Endothelial cell of umbilical vein (primary cell): ENCODE data around the gene NGFR. TPM values are rescaled to one million over a fixed set of nuclear protein-coding genes. Genes with fewer than 3 reads are reported as not detected.

ENCODE experiments used
- BruUV-seq: library from RNA; stranded (reverse); fragments of 400-500 nt; replicated peaks from 2 replicates; lab custom pipeline; 2021; lab: Mats Ljungman, UMichigan
- CTCF ChIA-PET: fragments of 300-600, 350-600 bp; sonication (Branson Sonifier 250); formaldehyde crosslinking; loops from one replicate; lab custom pipeline; 2021; ENCODE audit warnings: antibody characterized with exemption, inconsistent platforms; lab: Charles Lee
- POLR2A ChIA-PET: fragments of 300-600, 350-600 bp; sonication (Branson Sonifier 250); formaldehyde crosslinking; loops from one replicate; lab custom pipeline; 2021; ENCODE audit warnings: antibody characterized with exemption, inconsistent platforms; lab: Charles Lee
- DNase-seq: peaks from one replicate; pipeline ENCODE4 v3.0.0-alpha.2; 2011; ENCODE audit warnings: low read depth, low spot score
- FAIRE-seq: peaks from 2 replicates; lab custom pipeline; 2011; peaks lifted over from hg19 to GRCh38; lab: Jason Lieb, UNC
- H2AFZ ChIP-seq: 2 replicates; pipeline ENCODE4 v1.6.0; 2012; ENCODE audit warnings: low read depth, low read length, control low read depth, inconsistent platforms
- H3K27ac ChIP-seq: 2 replicates; pipeline ENCODE4 v1.5.1; 2011; ENCODE audit warnings: low read depth, mild to moderate bottlenecking, control low read depth, low read length, moderate library complexity; ENCODE audit not compliant: insufficient read depth
- H3K27me3 ChIP-seq, 2 experiments: 2 replicates each; pipeline versions ENCODE4 v1.6.0 to v1.6.1; 2011; ENCODE audit warnings: low read length in 2 of 2, mixed read lengths in 1 of 2; ENCODE audit not compliant: control insufficient read depth in 2 of 2, insufficient read depth in 2 of 2
- H3K36me3 ChIP-seq, 2 experiments: 2 replicates in 1 of 2; 3 replicates in 1 of 2; pipeline ENCODE4 v1.5.1; 2011; ENCODE audit warnings: low read length in 2 of 2, mild to moderate bottlenecking in 1 of 2, moderate library complexity in 1 of 2; ENCODE audit not compliant: control insufficient read depth in 2 of 2, insufficient read depth in 2 of 2; ENCODE audit errors: extremely low read depth in 1 of 2
- H3K4me1 ChIP-seq: 3 replicates; pipeline ENCODE4 v1.5.1; 2011; ENCODE audit warnings: mild to moderate bottlenecking, low read length; ENCODE audit not compliant: control insufficient read depth, insufficient read depth; ENCODE audit errors: extremely low read depth
- H3K4me2 ChIP-seq: 2 replicates; pipeline ENCODE4 v1.6.1; 2011; ENCODE audit warnings: low read length, control low read depth, mixed read lengths; ENCODE audit not compliant: insufficient read depth
- H3K4me3 ChIP-seq, 3 experiments: fragments of 200-600 bp in 1 of 3; sonication (generic), shearing (Covaris generic) in 1 of 3; replicated peaks in 1 of 3; 2 replicates each; pipeline ENCODE4 v1.5.1; 2011 to 2016; ENCODE audit warnings: control low read depth in 3 of 3, low read length in 3 of 3, mild to moderate bottlenecking in 2 of 3, inconsistent platforms in 1 of 3, low read depth in 1 of 3, moderate library complexity in 1 of 3; ENCODE audit not compliant: insufficient read depth in 1 of 3
- H3K79me2 ChIP-seq: 2 replicates; pipeline ENCODE4 v1.6.0; 2012; ENCODE audit warnings: low read length, inconsistent platforms; ENCODE audit not compliant: control insufficient read depth, insufficient read depth
- H3K9ac ChIP-seq: replicated peaks from 2 replicates; pipeline ENCODE3; 2011; ENCODE audit warnings: low read length, control low read depth; ENCODE audit not compliant: insufficient read depth; ENCODE audit errors: extremely low read depth
- H3K9me1 ChIP-seq: replicated peaks from 3 replicates; pipeline ENCODE4 v1.6.0; 2011; ENCODE audit warnings: mild to moderate bottlenecking, low read length; ENCODE audit not compliant: control insufficient read depth, insufficient read depth; ENCODE audit errors: extremely low read depth
- H3K9me3 ChIP-seq: replicated peaks from 2 replicates; pipeline ENCODE4 v1.5.1; 2012; ENCODE audit warnings: low read length, inconsistent platforms; ENCODE audit not compliant: control insufficient read depth, insufficient read depth
- H4K20me1 ChIP-seq: replicated peaks from 2 replicates; pipeline ENCODE3; 2011; ENCODE audit warnings: mild to moderate bottlenecking, low read length; ENCODE audit not compliant: control insufficient read depth, insufficient read depth; ENCODE audit errors: extremely low read depth
- CTCF ChIP-seq, 2 donors: IDR thresholded peaks; 1 replicate in 1 of 2; 2 replicates in 1 of 2; pipeline ENCODE4 v1.5.1; 2011; ENCODE audit warnings: low read length in 2 of 2, mild to moderate bottlenecking in 2 of 2, moderate library complexity in 2 of 2, control low read depth in 1 of 2, inconsistent platforms in 1 of 2, low read depth in 1 of 2; ENCODE audit not compliant: insufficient read depth in 1 of 2; ENCODE audit errors: extremely low read depth in 1 of 2
- EZH2 ChIP-seq: IDR thresholded peaks from 2 replicates; pipeline ENCODE4 v1.6.1; 2012; ENCODE audit warnings: borderline replicate concordance, low read depth, mild to moderate bottlenecking, moderate library complexity, low read length, inconsistent platforms; ENCODE audit not compliant: severe bottlenecking
- FOS ChIP-seq: IDR thresholded peaks from 2 replicates; pipeline ENCODE4 v1.6.1; 2011; ENCODE audit warnings: mild to moderate bottlenecking, low read length, moderate library complexity, borderline replicate concordance; ENCODE audit not compliant: insufficient read depth
- GATA2 ChIP-seq: IDR thresholded peaks from 2 replicates; pipeline ENCODE4 v1.7.0; 2011; ENCODE audit warnings: low read depth, mild to moderate bottlenecking, moderate library complexity, mixed read lengths, low read length; ENCODE audit not compliant: insufficient read length, insufficient read depth
- JUN ChIP-seq: IDR thresholded peaks from 2 replicates; pipeline ENCODE4 v1.6.1; 2011; ENCODE audit warnings: borderline replicate concordance, low read depth; ENCODE audit not compliant: insufficient read length, insufficient read depth
- MAX ChIP-seq: IDR thresholded peaks from 2 replicates; pipeline ENCODE4 v1.6.1; 2011; ENCODE audit not compliant: insufficient read depth, insufficient read length
- MYC ChIP-seq: IDR thresholded peaks from one replicate; pipeline ENCODE4 v1.6.1; 2011; ENCODE audit warnings: mild to moderate bottlenecking, low read depth, low read length
- POLR2A ChIP-seq: IDR thresholded peaks from 2 replicates; pipeline ENCODE4 v1.6.1; 2012; ENCODE audit warnings: low read depth, mild to moderate bottlenecking, control low read depth, low read length
- POLR2AphosphoS5 ChIP-seq: IDR thresholded peaks from 2 replicates; pipeline ENCODE4 v1.6.1; 2012; ENCODE audit warnings: low read depth, mild to moderate bottlenecking, control low read depth, low read length, moderate library complexity; ENCODE audit not compliant: insufficient read depth
- dilution Hi-C: fragments of 300-500 bp; cut with MboI; formaldehyde crosslinking; loops from one replicate; pipeline ENCODE4 v1.15.0; 2019; ENCODE audit warnings: low sequenced_read_pairs; ENCODE audit not compliant: extremely low pct_ligation_motif_present
- intact Hi-C: fragments of 100-400 bp; cut with micrococcal nuclease; formaldehyde crosslinking; loops from one replicate; pipeline ENCODE4 v1.10.0; 2022
- polyA plus RNA-seq, 4 experiments: library from polyadenylated mRNA; depleted of rRNA in 3 of 4; stranded (reverse) in 3 of 4; unstranded in 1 of 4; fragments of >200 nt; gene quantifications; 2 replicates each; pipeline versions ENCODE4 v1.2.1 to v1.2.3, GENCODE V29; 2011 to 2012; ENCODE audit warnings: missing spikeins in 1 of 4
- total RNA-seq: library from RNA; stranded (reverse); gene quantifications from 2 replicates; pipeline ENCODE4 v1.2.3, GENCODE V29; 2021

NGFR gene
- total and polyA plus RNA-seq, 2 donors (not counting 3 experiments of a cell fraction or from before 2014, with no cell fraction given) = not detected

- no peaks in the 10 kb centered on the region for H4K20me1 ChIP-seq
- FAIRE-seq = no peak
- H3K9ac ChIP-seq = no peak overlapping the region
- intact Hi-C loops = no loop called here
- TF ChIP-seq POLR2A (no peak), JUN (no peak), POLR2AphosphoS5 (no peak), EZH2 (no peak), MAX (no peak), MYC (no peak), FOS (no peak), GATA2 (no peak), CTCF (IDR thresholded peaks at IDR 0.05; ENCODE audit: extremely low read depth in 1 of 2, insufficient read depth in 1 of 2, low read depth in 1 of 2, low read length in 2 of 2) (no peak)
- CTCF ChIA-PET = no interaction called here
- no peak overlapping the region for H2AFZ ChIP-seq
- no TSS peak for BruUV-seq
- H3K79me2 ChIP-seq = no peaks in the 10 kb centered on the region
- H3K36me3 ChIP-seq = no peaks in the 10 kb centered on the region
- H3K4me1 ChIP-seq = no peaks in the 10 kb centered on the region
- no peaks in the 10 kb centered on the region for H3K9me1 ChIP-seq
- peaks cover 25% of the 10 kb centered on the region in 2 experiments for H3K27me3 ChIP-seq
- H3K27ac ChIP-seq = no peak overlapping the region
- no peak overlapping the region for H3K4me3 ChIP-seq
- dilution Hi-C loops = no loop called here
- H3K4me2 ChIP-seq = no peak overlapping the region
- no peaks in the 10 kb centered on the region for H3K9me3 ChIP-seq
- POLR2A ChIA-PET = interaction anchor here (0.5 kb wide), 1 partner anchor 404 kb away, joined by 3 read pairs; no protein-coding TSS in a partner anchor
- DNase-seq = no peak
These were observed 17.4 kb upstream of the NGFR start for GRCh38 chr17:49477709-49478108.
